Prostate gland (tissue), 2 donors: ENCODE results near the gene ZBTB21.

Experiments
- CTCF ChIP-seq, 4 experiments: fragments of 200-600 bp in 2 of 4; fragments of 450-650 bp in 2 of 4; sonication (generic) in 2 of 4; IDR thresholded peaks; 1 replicate in 3 of 4; 2 replicates in 1 of 4; pipeline ENCODE4 v1.5.1; 2016 to 2019; ENCODE audit warnings: antibody characterized with exemption in 4 of 4, mild to moderate bottlenecking in 2 of 4, moderate library complexity in 2 of 4
- POLR2A ChIP-seq: fragments of 450-650 bp; IDR thresholded peaks from one replicate; pipeline ENCODE4 v1.6.1; 2016; ENCODE audit warnings: antibody characterized with exemption, mild to moderate bottlenecking

GRCh38 chr21:42013376-42013775 lies 3.2 kb upstream of the ZBTB21 start:
- TF ChIP-seq POLR2A (no peak), CTCF (IDR thresholded peaks at IDR 0.05) (no peak)
